Fibroblast of lung (primary cell): ENCODE measurements around the gene NID1. TPM values are rescaled to one million over a fixed set of nuclear protein-coding genes. Genes with fewer than 3 reads are reported as not detected.

Source experiments
- DNase-seq, 2 donors: peaks; one replicate each; pipeline versions ENCODE4 v3.0.0 to v3.0.0-alpha.2; 2010; ENCODE audit warnings: low read depth in 2 of 2
- H2AFZ ChIP-seq: 2 replicates; pipeline ENCODE4 v1.5.1; 2012; ENCODE audit warnings: low read length, control low read depth, inconsistent platforms
- H3K27ac ChIP-seq: 2 replicates; pipeline ENCODE4 v1.5.1; 2011; ENCODE audit warnings: low read length, control low read depth; ENCODE audit not compliant: insufficient read depth
- H3K27me3 ChIP-seq: 2 replicates; pipeline ENCODE4 v1.5.1; 2011; ENCODE audit warnings: mild to moderate bottlenecking, low read length; ENCODE audit not compliant: control insufficient read depth, insufficient read depth
- H3K36me3 ChIP-seq: 2 replicates; pipeline ENCODE4 v1.5.1; 2011; ENCODE audit warnings: low read length; ENCODE audit not compliant: control insufficient read depth, insufficient read depth
- H3K4me1 ChIP-seq: 2 replicates; pipeline ENCODE4 v1.5.1; 2011; ENCODE audit warnings: low read length; ENCODE audit not compliant: control insufficient read depth, insufficient read depth; ENCODE audit errors: extremely low read depth
- H3K4me2 ChIP-seq: 2 replicates; pipeline ENCODE4 v1.5.1; 2011; ENCODE audit warnings: low read length, control low read depth; ENCODE audit not compliant: insufficient read depth; ENCODE audit errors: extremely low read depth
- H3K4me3 ChIP-seq, 4 experiments: fragments of 200-600 bp in 1 of 4; sonication (generic) in 1 of 4; replicated peaks in 1 of 4; 2 replicates each; pipeline ENCODE4 v1.5.1; 2011 to 2016; ENCODE audit warnings: low read length in 4 of 4, low read depth in 3 of 4, mild to moderate bottlenecking in 3 of 4, control low read depth in 2 of 4, inconsistent platforms in 1 of 4, mixed read lengths in 1 of 4; ENCODE audit not compliant: insufficient read depth in 1 of 4; ENCODE audit errors: control extremely low read depth in 1 of 4
- H3K79me2 ChIP-seq: 2 replicates; pipeline ENCODE4 v1.5.1; 2012; ENCODE audit warnings: mild to moderate bottlenecking, low read length, inconsistent platforms; ENCODE audit not compliant: control insufficient read depth, insufficient read depth
- H3K9ac ChIP-seq: 2 replicates; pipeline ENCODE4 v1.5.1; 2011; ENCODE audit warnings: mild to moderate bottlenecking, low read length, control low read depth; ENCODE audit not compliant: insufficient read depth
- H3K9me3 ChIP-seq: 2 replicates; pipeline ENCODE4 v1.5.1; 2012; ENCODE audit warnings: low read depth, low read length; ENCODE audit not compliant: control insufficient read depth, insufficient read depth
- H4K20me1 ChIP-seq: 2 replicates; pipeline ENCODE4 v1.5.1; 2011; ENCODE audit warnings: low read length; ENCODE audit not compliant: control insufficient read depth, insufficient read depth; ENCODE audit errors: extremely low read depth
- CTCF ChIP-seq, 2 donors: IDR thresholded peaks in 1 of 2; conservative IDR thresholded peaks in 1 of 2; 1 replicate in 1 of 2; 2 replicates in 1 of 2; pipeline ENCODE4 v1.5.1; 2011 to 2012; ENCODE audit warnings: low read length in 2 of 2, control low read depth in 1 of 2, inconsistent platforms in 1 of 2, low read depth in 1 of 2, mild to moderate bottlenecking in 1 of 2
- EZH2 ChIP-seq: IDR thresholded peaks from 2 replicates; pipeline ENCODE4 v1.5.1; 2012; ENCODE audit warnings: low read length, control low read depth, mild to moderate bottlenecking; ENCODE audit errors: missing control alignments
- polyA plus RNA-seq, 2 donors: library from polyadenylated mRNA; depleted of rRNA in 1 of 2; stranded (reverse) in 1 of 2; unstranded in 1 of 2; fragments of >200 nt; gene quantifications; 2 replicates each; pipeline ENCODE4 v1.2.1, GENCODE V29; 2011 to 2012; ENCODE audit warnings: missing spikeins in 1 of 2
- total RNA-seq: library from RNA; depleted of rRNA; stranded (reverse); fragments of >200 nt; gene quantifications from 2 replicates; pipeline ENCODE4 v1.2.1, GENCODE V29; 2014

The NID1 gene
- total and polyA plus RNA-seq, 2 donors (not counting 1 experiment from before 2014, with no cell fraction given), result 29.1 to 152 TPM

GRCh38 chr1:236113324-236114032 lies 48.6 kb upstream of the NID1 start:
- Histone ChIP-seq H3K27ac (no peak overlapping the region), H3K9ac (no peak overlapping the region), H4K20me1 (no peaks in the 10 kb centered on the region), H3K79me2 (no peaks in the 10 kb centered on the region), H3K9me3 (no peaks in the 10 kb centered on the region), H3K27me3 (no peaks in the 10 kb centered on the region), H3K4me3 (no peak overlapping the region), H3K36me3 (no peaks in the 10 kb centered on the region), H3K4me2 (no peak overlapping the region), H2AFZ (no peak overlapping the region), H3K4me1 (no peaks in the 10 kb centered on the region)
- no peak for DNase-seq
- TF ChIP-seq EZH2 (no peak), CTCF (conservative IDR thresholded peaks at IDR 0.05 in 1 of 2, IDR thresholded peaks at IDR 0.05 in 1 of 2; ENCODE audit: low read depth in 1 of 2, low read length in 2 of 2) (no peak)

- no peak overlapping the region for H3K27ac ChIP-seq
Observed at GRCh38 chr1:236112332-236112627, 47.4 kb upstream of the NID1 start.

More at GRCh38 chr1:236112332-236112627, 47.4 kb upstream of the NID1 start:
- Histone ChIP-seq H3K36me3 (no peaks in the 10 kb centered on the region), H3K9ac (no peak overlapping the region), H3K4me2 (no peak overlapping the region), H3K27me3 (no peaks in the 10 kb centered on the region), H3K9me3 (no peaks in the 10 kb centered on the region), H3K79me2 (no peaks in the 10 kb centered on the region), H3K4me3 (no peak overlapping the region), H3K4me1 (no peaks in the 10 kb centered on the region), H4K20me1 (no peaks in the 10 kb centered on the region), H2AFZ (no peak overlapping the region)
- DNase-seq, result no peak
- TF ChIP-seq CTCF (conservative IDR thresholded peaks at IDR 0.05 in 1 of 2, IDR thresholded peaks at IDR 0.05 in 1 of 2; ENCODE audit: low read depth in 1 of 2, low read length in 2 of 2) (no peak), EZH2 (no peak)
